Endometrial microvascular endothelial cells (primary cell): ENCODE data around the gene SAP30BP. TPM values are rescaled to one million over a fixed set of nuclear protein-coding genes. Genes with fewer than 3 reads are reported as not detected.

Experiments
- in situ Hi-C: cut with HindIII; loops from 2 replicates; pipeline ENCODE4 v1.10.0; 2017; ENCODE audit warnings: low sequenced_read_pairs, low pct_unique_long_range_greater_than_20kb; ENCODE audit errors: inconsistent ontology term
- total RNA-seq: library from RNA; depleted of rRNA; stranded (reverse); fragments of >200 nt; gene quantifications from one replicate; pipeline ENCODE4 v1.2.3, GENCODE V29; 2015; ENCODE audit errors: inconsistent ontology term

The SAP30BP gene
- total RNA-seq, 1 donor from 2014 or later: 107 TPM

- in situ Hi-C loops: no loop called here
Observed at GRCh38 chr17:75676461-75676860, 9.3 kb downstream of the SAP30BP start.

GRCh38 chr17:75679706-75680211 lies 12.6 kb downstream of the SAP30BP start:
- in situ Hi-C loops: loop anchor here (5.0 kb wide), 1 partner anchor 68 kb away; no protein-coding TSS in a partner anchor

- in situ Hi-C loops: loop anchor here (5.0 kb wide), 1 partner anchor 67 kb away; no protein-coding TSS in a partner anchor
Observed at GRCh38 chr17:75680431-75680830, 13.3 kb downstream of the SAP30BP start.

- in situ Hi-C loops: loop anchor here (5.0 kb wide), 1 partner anchor 66 kb away; no protein-coding TSS in a partner anchor
Observed at GRCh38 chr17:75681289-75681688, 14.2 kb downstream of the SAP30BP start.

- in situ Hi-C loops: loop anchor here (5.0 kb wide), 1 partner anchor 64 kb away; no protein-coding TSS in a partner anchor
Observed at GRCh38 chr17:75683583-75683982, 16.4 kb downstream of the SAP30BP start.

GRCh38 chr17:75684249-75684648 lies 17.1 kb downstream of the SAP30BP start:
- in situ Hi-C loops: loop anchor here (5.0 kb wide), 1 partner anchor 63 kb away; no protein-coding TSS in a partner anchor

GRCh38 chr17:75684924-75685323 lies 17.8 kb downstream of the SAP30BP start:
- in situ Hi-C loops: loop anchor here (5.0 kb wide), 1 partner anchor 62 kb away; no protein-coding TSS in a partner anchor

GRCh38 chr17:75685499-75685898 lies 18.4 kb downstream of the SAP30BP start:
- in situ Hi-C loops: no loop called here

- in situ Hi-C loops: no loop called here
Observed at GRCh38 chr17:75688209-75688825, 21.2 kb downstream of the SAP30BP start.

- in situ Hi-C loops: no loop called here
Observed at GRCh38 chr17:75689441-75689873, 22.3 kb downstream of the SAP30BP start.

- in situ Hi-C loops: no loop called here
Observed at GRCh38 chr17:75691371-75691791, 24.2 kb downstream of the SAP30BP start.

GRCh38 chr17:75691801-75692626 lies 24.9 kb downstream of the SAP30BP start:
- in situ Hi-C loops: no loop called here

- in situ Hi-C loops: no loop called here
Observed at GRCh38 chr17:75692976-75693375, 25.8 kb downstream of the SAP30BP start.

- in situ Hi-C loops: no loop called here
Observed at GRCh38 chr17:75693500-75694481, 26.7 kb downstream of the SAP30BP start.

GRCh38 chr17:75694536-75694935 lies 27.4 kb downstream of the SAP30BP start:
- in situ Hi-C loops: no loop called here

GRCh38 chr17:75695141-75695829 lies 28.1 kb downstream of the SAP30BP start:
- in situ Hi-C loops: no loop called here

- in situ Hi-C loops: no loop called here
Observed at GRCh38 chr17:75695830-75696271, 28.7 kb downstream of the SAP30BP start.
